Measurements from ENCODE around the gene CACNA1B. TPM values are rescaled to one million over a fixed set of nuclear protein-coding genes. Genes with fewer than 3 reads are reported as not detected.
"Not testable (repeated sequence)": the region's sequence is repeated elsewhere in the genome, so short reads cannot be mapped to it uniquely, and the experiment has no call there.

CACNA1B gene
- total RNA-seq, 1 donor from 2014 or later, result 0.30 TPM

- DNase-seq, result no peak
Measured at GRCh38 chr9:138073408-138073807, 195.8 kb downstream of the CACNA1B start.

- DNase-seq, result no peak
Measured at GRCh38 chr9:138073808-138074207, 196.2 kb downstream of the CACNA1B start.

- no peak for DNase-seq
Measured at GRCh38 chr9:138074516-138074915, 196.9 kb downstream of the CACNA1B start.

- no peak for DNase-seq
Measured at GRCh38 chr9:138075496-138075895, 197.9 kb downstream of the CACNA1B start.

- no peak for DNase-seq
Measured at GRCh38 chr9:138075961-138076649, 198.5 kb downstream of the CACNA1B start.

- no peak for DNase-seq
Measured at GRCh38 chr9:138076650-138077009, 199.0 kb downstream of the CACNA1B start.

- no peak for DNase-seq
Measured at GRCh38 chr9:138077126-138077525, 199.5 kb downstream of the CACNA1B start.

GRCh38 chr9:138077898-138078540, 200.4 kb downstream of the CACNA1B start:
- DNase-seq, result no peak

- no peak for DNase-seq
Measured at GRCh38 chr9:138078846-138079245, 201.3 kb downstream of the CACNA1B start.

- no peak for DNase-seq
Measured at GRCh38 chr9:138080979-138081378, 203.4 kb downstream of the CACNA1B start.

GRCh38 chr9:138082918-138083636, 205.5 kb downstream of the CACNA1B start:
- DNase-seq, result no peak

- DNase-seq, result no peak
Measured at GRCh38 chr9:138083873-138084272, 206.3 kb downstream of the CACNA1B start.

- no peak for DNase-seq
Measured at GRCh38 chr9:138085568-138085967, 208.0 kb downstream of the CACNA1B start.

- DNase-seq, result not testable (repeated sequence)
Measured at GRCh38 chr9:138092057-138092456, 214.5 kb downstream of the CACNA1B start.

- DNase-seq, result no peak
Measured at GRCh38 chr9:138094028-138094427, 216.4 kb downstream of the CACNA1B start.

GRCh38 chr9:138095813-138096518, 218.4 kb downstream of the CACNA1B start:
- no peak for DNase-seq

GRCh38 chr9:138096519-138096845, 218.9 kb downstream of the CACNA1B start:
- no peak for DNase-seq

GRCh38 chr9:138097501-138097991, 220.0 kb downstream of the CACNA1B start:
- DNase-seq, result no peak

- no peak for DNase-seq
Measured at GRCh38 chr9:138098116-138098907, 220.7 kb downstream of the CACNA1B start.

GRCh38 chr9:138098908-138099791, 221.6 kb downstream of the CACNA1B start:
- DNase-seq, result no peak
